ENCODE data around the gene TTC16.

DNA sequence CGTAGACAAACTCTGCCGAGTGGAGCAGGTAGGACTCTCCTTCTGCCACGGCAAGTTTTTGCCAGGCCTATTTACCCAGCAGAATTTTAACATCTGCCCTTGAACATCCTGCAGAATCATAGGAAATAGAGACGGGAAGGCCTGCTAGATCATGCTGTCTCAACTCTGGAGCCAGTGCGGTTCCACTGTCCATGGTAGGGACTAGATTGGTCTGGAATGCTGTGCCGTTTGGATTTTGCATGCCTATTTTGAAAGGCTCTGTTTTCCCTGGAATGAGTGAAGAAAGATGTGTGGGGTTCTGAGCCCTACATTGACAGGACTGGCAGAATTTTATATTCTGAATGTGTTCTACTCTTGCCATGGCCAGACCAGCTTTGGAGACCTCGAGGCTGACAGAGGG lies 42.6 kb upstream of the TTC16 start:
- TF ChIP-seq CTCF (IDR thresholded peaks at IDR 0.05), result no peak
- no peak for TF ChIP-seq POLR2A (IDR thresholded peaks at IDR 0.05)

Data from sigmoid colon (tissue), 3 donors.